Gastrocnemius medialis (tissue), 4 donors: ENCODE measurements around the gene CACNG7. TPM values are rescaled to one million over a fixed set of nuclear protein-coding genes. Genes with fewer than 3 reads are reported as not detected.

ENCODE experiments used
- ATAC-seq, 2 donors: fragments of 150-250 bp; one replicate each; pipeline ENCODE4 v1.9.1; 2016
- DNase-seq, 2 donors: peaks; one replicate each; pipeline ENCODE4 v3.0.0-alpha.2; 2019
- H3K27ac ChIP-seq, 4 donors: fragments of 200-600 bp; sonication (generic); 1 replicate in 1 of 4; 2 replicates in 3 of 4; pipeline ENCODE4 v1.5.1; 2016 to 2018; ENCODE audit warnings: mild to moderate bottlenecking in 2 of 4, moderate library complexity in 1 of 4
- H3K27me3 ChIP-seq, 3 donors: fragments of 200-600 bp; sonication (generic) in 2 of 3; 1 replicate in 1 of 3; 2 replicates in 2 of 3; pipeline versions ENCODE4 v1.5.1 to v1.6.0; 2016 to 2019; ENCODE audit warnings: mild to moderate bottlenecking in 1 of 3, moderate library complexity in 1 of 3
- H3K36me3 ChIP-seq, 2 donors: fragments of 200-600 bp; sonication (generic) in 1 of 2; one replicate each; pipeline ENCODE4 v1.5.1; 2017 to 2018
- H3K4me1 ChIP-seq, 2 donors: fragments of 200-600 bp; sonication (generic) in 1 of 2; one replicate each; pipeline ENCODE4 v1.5.1; 2016 to 2017; ENCODE audit warnings: mild to moderate bottlenecking in 2 of 2
- H3K4me3 ChIP-seq, 4 donors: fragments of 200-600 bp; sonication (generic) in 3 of 4; 1 replicate in 1 of 4; 2 replicates in 3 of 4; pipeline ENCODE4 v1.5.1; 2016 to 2019; ENCODE audit warnings: mild to moderate bottlenecking in 2 of 4
- H3K9me3 ChIP-seq, 3 donors: fragments of 200-600 bp; sonication (generic) in 2 of 3; 1 replicate in 1 of 3; 2 replicates in 2 of 3; pipeline ENCODE4 v1.5.1; 2016 to 2019
- CTCF ChIP-seq, 5 experiments: fragments of 450-650 bp in 3 of 5; fragments of 200-600 bp in 2 of 5; sonication (generic) in 2 of 5; IDR thresholded peaks in 4 of 5; conservative IDR thresholded peaks in 1 of 5; 1 replicate in 4 of 5; 2 replicates in 1 of 5; pipeline ENCODE4 v1.5.1; 2016 to 2019; ENCODE audit warnings: antibody characterized with exemption in 5 of 5, mild to moderate bottlenecking in 3 of 5, moderate library complexity in 3 of 5
- POLR2A ChIP-seq, 2 donors: fragments of 450-650 bp; IDR thresholded peaks; one replicate each; pipeline ENCODE4 v1.6.1; 2017; ENCODE audit warnings: antibody characterized with exemption in 2 of 2, mild to moderate bottlenecking in 2 of 2, moderate library complexity in 2 of 2
- in situ Hi-C, 4 donors: fragments of 200-750 bp; cut with MboI; loops; one replicate each; pipeline versions ENCODE4 v1.15.0 to v1.8.0; 2017; ENCODE audit warnings: low sequenced_read_pairs in 4 of 4
- intact Hi-C: fragments of 100-400 bp; cut with DNase I; formaldehyde crosslinking; loops from one replicate; pipeline ENCODE4 v1.15.1; 2023; ENCODE audit warnings: low total_unique reads
- total RNA-seq, 4 donors: library from RNA; depleted of rRNA; stranded (reverse); fragments of >200 nt; gene quantifications; one replicate each; pipeline versions ENCODE4 v1.1.0 to v1.2.3, GENCODE V29; 2016

Gene CACNG7
- total RNA-seq, 4 donors from 2014 or later = not detected

- Histone ChIP-seq H3K9me3 (no peaks in the 10 kb centered on the region), H3K27me3 (peaks cover 40 to 54% (median 43%) of the 10 kb centered on the region in 3 donors), H3K4me3 (no peak overlapping the region), H3K4me1 (peaks cover 0 to 7% of the 10 kb centered on the region in 2 donors), H3K36me3 (no peaks in the 10 kb centered on the region), H3K27ac (no peak overlapping the region)
- ATAC-seq = no peak
- intact Hi-C loops (no loop called here), in situ Hi-C loops (no loop called here)
- TF ChIP-seq POLR2A (IDR thresholded peaks at IDR 0.05) (no peak), CTCF (IDR thresholded peaks at IDR 0.05 in 4 of 5, conservative IDR thresholded peaks at IDR 0.05 in 1 of 5) (peak in 1 of 5 experiments; percentile 15)
- DNase-seq = no peak
Measured at GRCh38 chr19:53882391-53883050, 26.6 kb upstream of the CACNG7 start.

- TF ChIP-seq CTCF (IDR thresholded peaks at IDR 0.05 in 4 of 5, conservative IDR thresholded peaks at IDR 0.05 in 1 of 5) (no peak), POLR2A (IDR thresholded peaks at IDR 0.05) (no peak)
- intact Hi-C loops = no loop called here
- no peaks in the 10 kb centered on the region for H3K36me3 ChIP-seq
- H3K9me3 ChIP-seq = no peaks in the 10 kb centered on the region
- peaks cover 40 to 54% (median 43%) of the 10 kb centered on the region in 3 donors for H3K27me3 ChIP-seq
- no peak for ATAC-seq
- peaks cover 0 to 7% of the 10 kb centered on the region in 2 donors for H3K4me1 ChIP-seq
- no peak overlapping the region for H3K27ac ChIP-seq
- H3K4me3 ChIP-seq = no peak overlapping the region
- in situ Hi-C loops = no loop called here
- DNase-seq = no peak
Measured at GRCh38 chr19:53883231-53883661, 25.8 kb upstream of the CACNG7 start.

GRCh38 chr19:53883741-53884140, 25.3 kb upstream of the CACNG7 start:
- no peak for TF ChIP-seq CTCF (IDR thresholded peaks at IDR 0.05 in 4 of 5, conservative IDR thresholded peaks at IDR 0.05 in 1 of 5)
- intact Hi-C loops (no loop called here), in situ Hi-C loops (no loop called here)
- DNase-seq (no peak), ATAC-seq (no peak)
- Histone ChIP-seq H3K9me3 (no peaks in the 10 kb centered on the region), H3K36me3 (no peaks in the 10 kb centered on the region), H3K27me3 (peaks cover 40 to 53% (median 42%) of the 10 kb centered on the region in 3 donors), H3K4me1 (peaks cover 0 to 7% of the 10 kb centered on the region in 2 donors), H3K4me3 (no peak overlapping the region), H3K27ac (no peak overlapping the region)

- no peak for DNase-seq
- Histone ChIP-seq H3K27me3 (peaks cover 37 to 48% (median 37%) of the 10 kb centered on the region in 3 donors), H3K4me3 (no peak overlapping the region), H3K4me1 (peaks cover 0 to 7% of the 10 kb centered on the region in 2 donors), H3K27ac (no peak overlapping the region), H3K36me3 (no peaks in the 10 kb centered on the region), H3K9me3 (no peaks in the 10 kb centered on the region)
- intact Hi-C loops (no loop called here), in situ Hi-C loops (no loop called here)
- no peak for ATAC-seq
- TF ChIP-seq CTCF (IDR thresholded peaks at IDR 0.05 in 4 of 5, conservative IDR thresholded peaks at IDR 0.05 in 1 of 5) (no peak), POLR2A (IDR thresholded peaks at IDR 0.05) (no peak)
Measured at GRCh38 chr19:53884256-53884655, 24.8 kb upstream of the CACNG7 start.
